ENCODE measurements around the gene TMEM63A. TPM values are rescaled to one million over a fixed set of nuclear protein-coding genes. Genes with fewer than 3 reads are reported as not detected.
"Not testable (repeated sequence)": the region's sequence is repeated elsewhere in the genome, so short reads cannot be mapped to it uniquely, and the experiment has no call there.

TMEM63A gene
- total RNA-seq, 2 experiments from 2014 or later = 30.4 to 31.3 TPM

- ChIA-PET POLR2A (no interaction called here), CTCF (no interaction called here)
Observed at GRCh38 chr1:225842074-225842473, 40.1 kb downstream of the TMEM63A start.

DNA sequence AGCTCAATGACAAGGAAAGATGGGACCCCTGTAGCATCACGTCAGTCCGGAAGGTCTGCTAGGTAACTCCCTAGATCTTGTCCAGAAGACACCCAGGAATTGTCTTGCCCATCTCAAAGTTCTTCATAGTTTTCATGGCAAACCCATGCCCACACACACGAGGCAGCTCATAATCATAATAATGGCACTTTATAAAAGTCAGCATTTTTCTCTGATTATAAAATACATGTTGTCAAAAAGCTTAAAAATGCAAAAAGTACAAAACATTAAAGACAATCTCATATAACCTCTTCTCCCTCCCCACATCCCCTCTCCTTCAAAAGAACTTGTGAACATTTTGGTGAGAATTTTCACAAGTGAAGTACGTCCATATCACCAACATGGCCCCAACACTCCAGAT is 41.5 kb downstream of the TMEM63A start:
- POLR2A ChIA-PET = no interaction called here
- CTCF ChIA-PET = interaction anchor here (1.2 kb wide), 1 partner anchor 70 kb away, joined by 4 read pairs; no protein-coding TSS in a partner anchor

GRCh38 chr1:225840223-225840610 is 42.0 kb downstream of the TMEM63A start:
- ChIA-PET CTCF (interaction anchor here (1.2 kb wide), 1 partner anchor 71 kb away, joined by 4 read pairs; no protein-coding TSS in a partner anchor), POLR2A (no interaction called here)

- POLR2A ChIA-PET = interaction anchor here (0.6 kb wide), 1 partner anchor 186 kb away, joined by 3 read pairs; the partner anchor contains the start of gene ENAH
Observed at GRCh38 chr1:225838793-225839192, 43.4 kb downstream of the TMEM63A start.

GRCh38 chr1:225836296-225836695 is 45.9 kb downstream of the TMEM63A start:
- CTCF ChIA-PET, POLR2A ChIA-PET: not testable (repeated sequence)

More at GRCh38 chr1:225838793-225839192, 43.4 kb downstream of the TMEM63A start:
- CTCF ChIA-PET = no interaction called here

GRCh38 chr1:225835856-225836255 is 46.3 kb downstream of the TMEM63A start:
- POLR2A ChIA-PET = no interaction called here
- CTCF ChIA-PET = interaction anchor here (0.6 kb wide), 1 partner anchor 9 kb away, joined by 3 read pairs; no protein-coding TSS in a partner anchor

DNA sequence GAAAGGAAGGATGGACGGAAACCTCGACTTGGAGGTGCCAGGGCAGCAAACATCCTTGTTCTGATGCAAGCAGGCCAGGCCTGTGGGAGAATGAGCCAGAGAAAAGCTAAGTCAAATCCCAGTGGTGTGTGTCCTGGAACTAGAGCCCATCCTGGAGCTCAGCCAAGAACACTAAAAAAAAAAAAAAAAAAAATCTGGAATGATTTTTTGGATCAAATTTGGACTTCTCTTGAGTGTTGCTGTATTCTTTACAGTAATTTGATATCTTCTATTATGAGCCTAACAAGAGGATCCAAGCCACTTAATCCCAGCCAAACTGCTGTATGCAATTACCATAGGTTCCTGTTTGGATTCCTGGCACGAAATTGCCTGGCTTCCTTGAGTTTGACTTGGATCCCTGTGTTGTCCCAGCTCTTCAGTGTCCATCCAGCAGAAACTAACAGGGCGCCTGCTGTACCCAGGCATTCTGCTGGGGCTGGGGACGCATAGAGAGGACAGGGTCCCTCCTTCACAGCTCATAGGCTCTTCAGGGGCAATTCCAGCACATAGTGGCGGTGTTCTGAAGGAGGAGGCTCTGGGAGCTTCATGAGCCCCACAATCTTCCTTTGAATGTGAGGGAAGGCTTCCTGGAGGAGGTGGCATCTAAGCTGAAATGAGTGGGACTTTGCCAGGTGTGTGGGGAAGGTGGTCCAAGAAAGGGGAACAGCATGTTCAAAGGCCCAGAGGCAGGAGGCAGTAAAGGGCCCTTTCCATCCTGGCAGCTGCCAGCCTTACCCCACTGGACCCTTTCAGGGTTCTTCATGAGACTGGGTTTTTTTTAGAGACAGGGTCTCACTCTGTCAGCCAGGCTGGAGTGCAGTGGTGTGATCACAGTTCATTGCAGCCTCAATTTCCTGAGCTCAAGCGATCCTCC is 47.5 kb downstream of the TMEM63A start:
- CTCF ChIA-PET = interaction anchor here (0.7 kb wide), 2 partner anchors 382 to 912 kb away, joined by 3 read pairs; no protein-coding TSS in a partner anchor
- POLR2A ChIA-PET = interaction anchor here (0.6 to 0.8 kb wide), 3 partner anchors 24 to 165 kb away, joined by 3 to 9 read pairs (median 3); partner anchors contain the start of genes PYCR2 and SDE2

DNA sequence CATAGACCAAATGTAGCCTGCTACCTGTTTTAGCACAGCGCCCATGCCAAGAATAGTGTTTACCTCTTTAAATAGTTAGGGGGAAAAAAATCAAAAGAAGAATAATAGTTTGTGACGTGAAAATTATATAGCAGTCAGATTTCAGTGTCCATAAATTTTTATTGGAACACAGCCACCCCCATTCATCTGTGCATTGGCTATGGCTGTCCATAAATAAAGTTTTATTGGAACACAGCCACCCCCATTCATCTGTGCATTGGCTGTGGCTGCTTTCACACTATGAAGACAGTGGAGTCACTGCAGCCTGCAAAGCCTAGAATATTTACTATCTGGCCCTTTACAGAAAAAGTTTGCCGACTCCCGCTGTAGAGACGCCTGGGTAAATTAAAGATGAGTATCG is 51.3 kb downstream of the TMEM63A start:
- POLR2A ChIA-PET = no interaction called here
- CTCF ChIA-PET = no interaction called here

- POLR2A ChIA-PET = interaction anchor here (0.6 kb wide), 1 partner anchor 40 kb away, joined by 3 read pairs; no protein-coding TSS in a partner anchor
- CTCF ChIA-PET = no interaction called here
Observed at GRCh38 chr1:225828706-225829345, 53.4 kb downstream of the TMEM63A start.

DNA sequence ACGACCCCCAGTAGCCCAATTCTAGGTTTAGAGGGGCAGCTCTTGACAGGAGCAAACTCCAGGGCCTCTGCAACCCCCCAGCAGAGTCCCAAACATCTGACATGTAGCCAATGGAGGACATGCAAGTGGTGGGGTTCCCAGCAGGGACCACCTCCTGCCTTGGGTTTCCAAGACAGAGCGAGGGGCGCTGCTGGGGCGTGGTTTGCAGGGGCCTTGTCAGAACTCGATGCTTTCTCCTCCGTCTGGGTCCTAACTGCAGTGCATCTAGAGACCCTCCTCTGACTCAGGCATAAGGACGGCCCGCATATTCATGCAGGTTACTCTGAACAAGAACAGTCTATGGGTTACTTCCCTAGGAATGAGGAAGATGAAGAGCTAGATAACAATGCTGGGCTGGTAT is 55.1 kb downstream of the TMEM63A start:
- ChIA-PET POLR2A (interaction anchor here (0.6 kb wide), 1 partner anchor 312 kb away, joined by 4 read pairs; no protein-coding TSS in a partner anchor), CTCF (no interaction called here)

DNA sequence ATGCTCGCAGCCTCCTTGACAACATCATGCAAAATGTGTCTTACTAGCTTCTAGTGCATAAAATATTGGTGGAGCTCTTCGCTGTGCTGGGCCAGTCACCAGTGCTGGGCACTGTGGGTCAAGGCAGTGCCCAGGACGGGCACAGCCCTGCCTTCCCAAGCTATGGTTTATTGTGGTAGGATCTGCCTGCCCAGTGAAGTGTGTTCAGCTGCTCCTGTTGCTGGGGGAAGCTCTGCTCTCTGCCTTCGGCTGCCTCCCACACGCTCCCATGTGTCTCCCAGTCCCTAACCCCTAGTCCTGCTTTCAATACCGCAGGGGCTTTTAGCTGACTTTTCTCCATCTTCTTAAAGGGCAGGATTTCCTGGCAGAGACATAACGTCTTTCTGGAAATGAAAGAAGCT is 56.6 kb downstream of the TMEM63A start:
- CTCF ChIA-PET = interaction anchor here (0.6 to 0.7 kb wide), 2 partner anchors 372 to 463 kb away, joined by 3 to 4 read pairs; no protein-coding TSS in a partner anchor

DNA sequence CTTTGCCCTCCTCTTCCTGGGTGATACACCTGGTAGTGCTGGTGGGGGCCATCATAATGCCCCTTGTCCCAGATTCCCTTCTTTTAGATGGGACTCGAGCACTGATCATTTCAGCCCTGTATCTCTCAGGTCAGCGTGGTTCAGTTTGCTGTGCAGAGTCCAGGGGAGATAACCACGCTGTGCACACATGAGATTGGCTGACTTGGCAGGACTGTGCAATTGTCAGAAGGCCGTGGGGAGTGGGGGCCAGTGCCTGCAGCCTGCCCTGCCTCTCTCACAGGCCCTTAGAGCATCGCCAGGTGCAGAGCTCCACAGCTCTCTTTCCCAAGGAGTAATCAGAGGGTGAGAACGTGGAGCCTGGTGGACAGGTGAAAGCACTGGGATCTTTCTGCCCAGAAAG is 57.1 kb downstream of the TMEM63A start:
- CTCF ChIA-PET = no interaction called here
- POLR2A ChIA-PET = no interaction called here

More for the DNA sequence above, 56.6 kb downstream of the TMEM63A start:
- POLR2A ChIA-PET = no interaction called here

DNA sequence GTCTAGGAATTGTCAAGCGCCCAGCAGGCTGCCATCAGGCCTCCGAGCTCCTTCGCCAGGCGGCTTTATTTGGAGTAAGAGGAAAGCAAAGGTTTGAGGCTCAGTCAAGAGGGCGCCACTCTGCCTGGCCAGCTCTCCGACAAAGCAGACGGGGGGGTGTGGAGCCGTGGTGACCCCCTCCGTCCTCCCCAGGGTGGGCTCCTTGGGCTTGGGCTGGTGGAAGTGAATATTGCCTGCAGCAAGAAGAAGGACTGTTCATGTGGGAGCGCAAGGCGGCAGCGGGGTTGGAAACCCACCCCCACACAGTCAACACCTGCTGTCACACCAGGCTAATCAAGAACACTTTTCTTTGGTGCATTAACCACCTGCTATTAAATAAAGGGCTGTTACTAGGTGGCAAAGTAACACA is 57.6 kb downstream of the TMEM63A start:
- ChIA-PET POLR2A (interaction anchor here (0.5 kb wide), 1 partner anchor 78 kb away, joined by 4 read pairs; no protein-coding TSS in a partner anchor), CTCF (no interaction called here)

- POLR2A ChIA-PET = interaction anchor here (0.5 kb wide), 1 partner anchor 79 kb away, joined by 4 read pairs; no protein-coding TSS in a partner anchor
- CTCF ChIA-PET = no interaction called here
Observed at GRCh38 chr1:225823811-225824261, 58.3 kb downstream of the TMEM63A start.

DNA sequence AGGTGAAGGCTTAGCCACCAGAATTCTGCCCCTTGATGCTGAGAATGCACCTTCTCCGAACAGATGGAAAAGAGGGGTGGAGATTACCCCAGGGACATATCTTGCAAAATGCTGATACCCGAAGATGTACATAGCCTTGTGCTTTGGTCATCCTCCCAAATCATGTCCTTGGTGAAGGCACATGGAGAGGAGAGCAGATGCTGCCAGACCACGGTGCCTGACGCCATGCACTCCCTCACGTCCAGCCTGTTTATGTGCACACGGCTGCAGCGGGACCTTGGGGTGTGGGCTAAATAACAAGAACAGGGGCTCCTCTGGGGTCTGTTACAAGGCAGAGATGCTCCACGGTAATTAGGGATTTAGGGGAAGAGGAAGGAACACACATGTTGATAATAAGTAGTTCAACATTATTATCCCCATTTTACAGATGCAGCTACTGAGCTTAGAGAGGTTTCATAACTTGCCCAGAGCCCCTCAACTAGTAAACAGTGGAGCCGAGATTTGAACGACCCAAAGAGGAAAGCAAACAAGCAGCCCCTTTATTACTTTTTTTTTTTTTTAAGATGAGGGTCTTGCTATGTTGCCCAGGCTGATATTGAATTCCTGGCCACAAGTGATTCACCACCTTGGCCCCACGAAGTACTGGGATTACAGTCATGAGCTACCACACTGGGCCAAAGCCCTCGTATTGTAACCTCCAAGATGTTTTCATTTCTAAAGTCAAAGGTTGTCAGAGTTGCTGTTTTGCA is 59.4 kb downstream of the TMEM63A start:
- ChIA-PET POLR2A (no interaction called here), CTCF (no interaction called here)

GRCh38 chr1:225820522-225821120 is 61.6 kb downstream of the TMEM63A start:
- ChIA-PET CTCF (no interaction called here), POLR2A (no interaction called here)

DNA sequence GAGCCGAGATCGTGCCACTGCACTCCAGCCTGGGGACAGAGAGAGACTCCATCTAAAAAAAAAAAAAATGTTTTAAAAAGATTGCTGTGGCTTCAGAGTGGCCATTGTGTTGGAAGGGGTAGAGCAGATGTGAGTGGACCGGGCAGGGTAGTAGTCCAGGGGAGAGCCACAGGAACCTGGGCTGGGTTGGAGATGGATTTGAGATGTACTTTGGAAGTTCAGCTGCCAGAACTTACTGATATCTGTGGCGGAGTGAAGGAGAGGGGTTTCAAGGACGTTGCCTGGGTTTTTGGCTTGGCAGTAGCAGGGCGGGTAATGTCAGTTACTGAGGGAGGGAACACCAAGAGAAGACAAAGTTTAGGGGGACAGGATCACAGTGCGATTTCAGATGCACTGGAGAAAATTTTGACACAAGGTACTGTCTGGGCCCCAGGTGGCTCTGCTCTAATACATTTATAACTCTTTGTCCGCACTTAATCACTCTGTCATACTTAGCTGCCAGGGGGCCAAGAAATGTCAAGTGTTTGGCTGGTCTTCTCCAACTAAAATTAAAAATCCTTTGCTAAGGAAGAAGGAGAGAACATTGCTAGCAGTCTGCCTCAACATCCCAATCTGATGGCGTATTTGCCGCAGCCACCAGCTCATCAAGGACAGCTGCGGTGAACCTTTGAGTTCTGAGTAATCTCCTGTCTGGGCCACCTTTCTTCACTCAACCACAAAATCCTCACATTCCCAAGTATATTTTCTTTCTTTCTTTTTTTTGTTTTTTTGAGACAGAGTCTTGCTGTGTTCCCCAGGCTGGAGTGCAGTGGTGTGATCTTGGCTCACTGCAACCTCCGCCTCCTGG is 62.6 kb downstream of the TMEM63A start:
- POLR2A ChIA-PET = no interaction called here
- CTCF ChIA-PET = interaction anchor here (1.0 kb wide), 1 partner anchor 58 kb away, joined by 3 read pairs; no protein-coding TSS in a partner anchor

GRCh38 chr1:225818229-225818628 is 64.0 kb downstream of the TMEM63A start:
- ChIA-PET CTCF (no interaction called here), POLR2A (interaction anchor here (0.8 kb wide), 1 partner anchor 114 kb away, joined by 11 read pairs; no protein-coding TSS in a partner anchor)
